HG03460 (cell line): ENCODE measurements around the gene LY6G6F.
"Not testable (repeated sequence)": the region's sequence is repeated elsewhere in the genome, so short reads cannot be mapped to it uniquely, and the experiment has no call there.

Experiments
- ATAC-seq: cut with Tn5 transposase; IDR thresholded peaks from one replicate; pipeline ENCODE4 v1.9.1; 2021; ENCODE audit not compliant: unreplicated experiment

Gene LY6G6F

GRCh38 chr6:31702405-31702818, 4.3 kb upstream of the LY6G6F start:
- no peak for ATAC-seq

- ATAC-seq = peak; percentile 85
These were observed 3.6 kb upstream of the LY6G6F start, which contains the start of gene ABHD16A for GRCh38 chr6:31702819-31703716. TSS of gene ABHD16A (minus strand) at chr6:31703324. CDS start at chr6:31703281, 43 bp downstream.

- no peak for ATAC-seq
These were observed 735 bp upstream of the LY6G6F start for GRCh38 chr6:31705931-31706330.

- no peak for ATAC-seq
These were observed 1.0 kb downstream of the LY6G6F start for GRCh38 chr6:31707701-31708100.

GRCh38 chr6:31708224-31708623, 1.6 kb downstream of the LY6G6F start:
- no peak for ATAC-seq

- not testable (repeated sequence) for ATAC-seq
These were observed 2.5 kb downstream of the LY6G6F start for GRCh38 chr6:31709157-31709556.

GRCh38 chr6:31710523-31711219, 4.0 kb downstream of the LY6G6F start:
- no peak for ATAC-seq

GRCh38 chr6:31711233-31711632, 4.6 kb downstream of the LY6G6F start:
- ATAC-seq = no peak

- ATAC-seq = no peak
These were observed 5.6 kb downstream of the LY6G6F start for GRCh38 chr6:31712296-31712695.

GRCh38 chr6:31713465-31713864, 6.8 kb downstream of the LY6G6F start:
- ATAC-seq = no peak

GRCh38 chr6:31713991-31714684, 7.5 kb downstream of the LY6G6F start:
- ATAC-seq = no peak

GRCh38 chr6:31715022-31715958, 8.6 kb downstream of the LY6G6F start, which contains the start of gene LY6G6D:
TSS of gene LY6G6D (plus strand) at chr6:31715348. CDS start at chr6:31715356, 8 bp downstream.
- ATAC-seq = no peak

GRCh38 chr6:31717499-31718222, 11.0 kb downstream of the LY6G6F start:
- no peak for ATAC-seq

- ATAC-seq = no peak
These were observed 11.6 kb downstream of the LY6G6F start for GRCh38 chr6:31718265-31718664.

GRCh38 chr6:31719001-31719400, 12.3 kb downstream of the LY6G6F start:
- ATAC-seq = no peak

- no peak for ATAC-seq
These were observed 13.6 kb downstream of the LY6G6F start for GRCh38 chr6:31720196-31720770.

GRCh38 chr6:31721351-31722020, 14.8 kb downstream of the LY6G6F start, which contains the start of gene LY6G6C:
TSS of gene LY6G6C (minus strand) at chr6:31721746. CDS start at chr6:31721679, 67 bp downstream.
- ATAC-seq = no peak

- ATAC-seq = no peak
These were observed 15.5 kb downstream of the LY6G6F start for GRCh38 chr6:31722173-31722572.
